ENCODE measurements around the gene SLC30A7. TPM values are rescaled to one million over a fixed set of nuclear protein-coding genes. Genes with fewer than 3 reads are reported as not detected.
"Not testable (repeated sequence)": the region's sequence is repeated elsewhere in the genome, so short reads cannot be mapped to it uniquely, and the experiment has no call there.

The SLC30A7 gene, protein sequence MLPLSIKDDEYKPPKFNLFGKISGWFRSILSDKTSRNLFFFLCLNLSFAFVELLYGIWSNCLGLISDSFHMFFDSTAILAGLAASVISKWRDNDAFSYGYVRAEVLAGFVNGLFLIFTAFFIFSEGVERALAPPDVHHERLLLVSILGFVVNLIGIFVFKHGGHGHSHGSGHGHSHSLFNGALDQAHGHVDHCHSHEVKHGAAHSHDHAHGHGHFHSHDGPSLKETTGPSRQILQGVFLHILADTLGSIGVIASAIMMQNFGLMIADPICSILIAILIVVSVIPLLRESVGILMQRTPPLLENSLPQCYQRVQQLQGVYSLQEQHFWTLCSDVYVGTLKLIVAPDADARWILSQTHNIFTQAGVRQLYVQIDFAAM
- 10 to 100 TPM; 32.6 to 34.6 TPM for total RNA-seq

DNA sequence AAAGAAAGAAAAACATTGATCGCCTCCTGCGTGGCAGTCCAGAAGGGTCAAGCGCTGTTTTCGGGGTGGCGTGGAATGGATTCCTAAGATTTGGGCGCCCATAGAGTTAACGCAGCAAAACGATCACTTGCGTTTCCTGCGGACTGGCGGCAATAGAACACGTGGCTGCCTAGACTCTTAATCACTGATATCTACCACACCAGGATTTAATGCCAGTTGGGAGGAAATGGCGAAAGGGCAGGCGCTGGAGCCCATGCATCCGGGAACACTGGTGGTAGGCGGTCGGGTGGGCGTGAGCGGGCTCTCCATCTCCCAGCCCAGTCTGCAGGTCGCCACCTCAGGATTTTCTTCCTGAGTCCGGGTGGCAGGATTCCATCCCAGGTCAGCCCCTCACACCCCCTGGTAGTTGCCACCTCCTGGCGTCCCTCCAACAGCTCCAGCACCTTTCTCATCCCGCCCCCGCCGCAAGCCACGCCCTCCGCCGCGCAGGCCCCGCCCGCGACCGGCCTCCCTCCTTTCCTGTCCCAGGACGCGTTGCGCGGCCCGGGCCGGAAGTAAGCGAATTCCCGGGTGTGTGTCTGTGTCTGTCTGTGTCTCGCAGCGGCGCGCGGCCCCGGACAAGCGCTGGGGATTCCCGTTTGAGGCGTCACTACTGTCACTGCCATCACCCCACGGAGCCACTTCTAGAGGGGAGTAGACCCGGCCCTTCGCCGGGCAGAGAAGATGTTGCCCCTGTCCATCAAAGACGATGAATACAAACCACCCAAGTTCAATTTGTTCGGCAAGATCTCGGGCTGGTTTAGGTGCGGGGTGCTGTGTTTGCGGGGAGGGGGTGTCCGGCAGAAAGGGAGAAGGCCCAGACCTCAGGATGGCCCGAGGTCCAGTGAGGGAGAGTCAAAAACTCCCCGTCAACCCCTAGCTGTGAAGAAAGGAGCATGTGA, at the start of gene SLC30A7:
SLC30A7 (plus strand) TSS at position 551 of the 941 bp plus-strand sequence; CDS start at position 724, 173 bp downstream.
- peak; percentile 83 for ATAC-seq (ENCODE audit: low read depth)
- peak; percentile 97 for DNase-seq
- Mint-ChIP-seq H3K4me3 (peak within 1 kb of the TSS; percentile 100), H3K4me1 (peaks cover 31% of the 10 kb centered on the region), H3K27me3 (no peaks in the 10 kb centered on the region), H3K9me3 (peaks cover 4% of the 10 kb centered on the region), H3K36me3 (peaks cover 20% of the 10 kb centered on the region), H3K27ac (peak within 1 kb of the TSS; percentile 99)
- POLR2A ChIA-PET = interaction anchor here (0.6 to 2.1 kb wide), 14 partner anchors 10 to 926 kb away, joined by 3 to 7 read pairs (median 4); partner anchors contain the start of genes RTCA and SLC35A3

DNA sequence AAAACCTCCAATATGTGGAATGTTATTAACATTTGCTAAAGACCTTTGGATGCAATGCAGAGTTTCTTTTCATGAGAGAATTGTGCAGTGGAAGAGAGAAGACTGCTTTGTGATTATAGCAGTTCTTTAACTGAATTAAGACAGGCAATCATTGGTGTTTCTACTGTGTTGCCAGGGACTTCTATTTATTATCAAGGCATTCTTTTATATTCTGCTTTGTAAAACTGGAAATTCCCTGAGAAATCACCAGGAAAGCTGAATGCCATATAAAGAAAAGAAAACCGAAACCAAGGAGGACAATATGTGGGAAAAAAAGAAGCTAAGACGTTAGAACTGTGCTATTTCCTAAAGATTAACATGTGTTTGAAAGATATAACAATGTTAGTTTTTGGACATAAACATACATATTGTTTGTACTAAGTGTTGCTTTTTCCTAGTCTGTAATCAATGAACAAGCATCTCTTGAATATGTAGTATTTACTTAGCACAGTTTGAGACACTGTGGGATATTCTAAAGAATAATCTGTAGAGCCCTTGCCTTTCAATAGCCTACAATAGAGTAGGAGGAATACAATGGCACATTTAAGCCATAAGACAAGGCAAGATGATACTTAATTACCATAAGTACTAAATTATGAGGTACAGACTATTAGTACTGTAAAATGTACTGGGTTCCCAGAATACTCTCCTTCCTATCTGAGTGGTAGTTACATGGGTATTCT, 48.4 kb upstream of the SLC30A7 start:
- H3K4me1 Mint-ChIP-seq = peaks cover 5% of the 10 kb centered on the region
- no peak overlapping the region for H3K27ac Mint-ChIP-seq
- H3K4me3 Mint-ChIP-seq = no peak overlapping the region
- DNase-seq (no peak), ATAC-seq (ENCODE audit: low read depth) (no peak)
- peaks cover 3% of the 10 kb centered on the region for H3K36me3 Mint-ChIP-seq
- peaks cover 3% of the 10 kb centered on the region for H3K9me3 Mint-ChIP-seq
- H3K27me3 Mint-ChIP-seq = peaks cover 20% of the 10 kb centered on the region
- POLR2A ChIA-PET = no interaction called here

DNA sequence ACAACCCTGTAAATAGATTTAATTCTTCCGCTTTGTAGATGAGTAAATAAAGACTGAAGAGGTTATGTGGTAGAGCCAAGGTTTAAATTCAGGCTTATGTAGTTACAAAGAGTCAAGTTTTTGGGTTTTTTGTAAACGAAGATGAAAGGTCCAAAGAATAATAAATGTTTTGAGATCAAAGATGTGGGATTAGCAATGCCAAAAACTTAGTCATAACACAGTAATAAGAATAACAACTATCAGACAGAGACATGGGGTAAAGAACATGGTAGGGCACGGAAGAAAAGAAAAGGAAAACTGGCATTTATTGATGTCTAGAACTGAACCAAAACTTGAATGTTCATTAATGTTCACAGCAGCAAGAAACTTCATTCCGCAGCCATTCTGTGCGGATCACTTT, 44.2 kb upstream of the SLC30A7 start:
- Mint-ChIP-seq H3K9me3 (peaks cover 2% of the 10 kb centered on the region), H3K36me3 (peaks cover 1% of the 10 kb centered on the region), H3K27ac (no peak overlapping the region), H3K4me1 (peaks cover 6% of the 10 kb centered on the region), H3K27me3 (peaks cover 16% of the 10 kb centered on the region), H3K4me3 (no peak overlapping the region)
- no peak for DNase-seq
- ATAC-seq (ENCODE audit: low read depth) = no peak
- POLR2A ChIA-PET = no interaction called here

DNA sequence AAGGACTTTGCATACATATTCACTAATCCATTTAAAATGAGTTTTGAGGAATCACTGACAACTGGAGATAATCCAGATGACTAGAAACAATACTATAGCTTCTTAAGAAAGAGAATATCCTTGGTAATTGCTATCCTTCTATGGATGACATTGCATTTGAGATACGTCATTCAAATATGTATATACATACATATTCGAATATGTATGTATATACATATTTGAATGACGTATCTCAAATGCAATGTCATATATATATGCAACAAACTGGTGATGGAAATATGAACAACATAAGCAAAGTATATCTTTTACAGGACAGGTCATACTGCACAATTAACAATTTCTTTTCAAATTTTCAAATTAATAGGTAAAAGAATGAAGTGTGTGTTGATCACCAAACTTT, 42.9 kb upstream of the SLC30A7 start:
- ATAC-seq (ENCODE audit: low read depth) (no peak), DNase-seq (no peak)
- no peak overlapping the region for H3K27ac Mint-ChIP-seq
- peaks cover 3% of the 10 kb centered on the region for H3K4me1 Mint-ChIP-seq
- H3K9me3 Mint-ChIP-seq = peaks cover 2% of the 10 kb centered on the region
- POLR2A ChIA-PET = no interaction called here
- H3K4me3 Mint-ChIP-seq = no peak overlapping the region
- H3K27me3 Mint-ChIP-seq = peaks cover 14% of the 10 kb centered on the region
- H3K36me3 Mint-ChIP-seq = peaks cover 1% of the 10 kb centered on the region

DNA sequence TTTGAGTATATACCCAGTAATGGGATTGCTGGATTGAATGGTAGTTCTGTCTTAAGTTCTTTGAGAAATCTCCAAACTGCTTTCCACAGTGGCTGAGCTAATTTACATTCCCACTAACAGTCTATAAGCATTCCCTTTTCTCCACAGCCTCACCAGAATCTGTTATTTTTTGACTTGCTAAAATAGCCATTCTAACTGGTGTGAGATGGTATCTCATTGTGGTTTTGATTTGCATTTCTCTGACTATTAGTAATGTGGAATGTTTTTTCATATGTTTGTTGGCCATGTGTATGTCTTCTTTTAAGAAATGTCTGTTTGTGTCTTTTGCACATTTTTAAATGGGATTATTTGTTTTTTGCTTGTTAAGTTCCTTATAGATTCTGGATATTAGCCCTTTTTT, 40.8 kb upstream of the SLC30A7 start:
- H3K9me3 Mint-ChIP-seq; H3K36me3 Mint-ChIP-seq; H3K27ac Mint-ChIP-seq; ATAC-seq (ENCODE audit: low read depth); H3K4me1 Mint-ChIP-seq; H3K4me3 Mint-ChIP-seq; POLR2A ChIA-PET; H3K27me3 Mint-ChIP-seq; DNase-seq: not testable (repeated sequence)

DNA sequence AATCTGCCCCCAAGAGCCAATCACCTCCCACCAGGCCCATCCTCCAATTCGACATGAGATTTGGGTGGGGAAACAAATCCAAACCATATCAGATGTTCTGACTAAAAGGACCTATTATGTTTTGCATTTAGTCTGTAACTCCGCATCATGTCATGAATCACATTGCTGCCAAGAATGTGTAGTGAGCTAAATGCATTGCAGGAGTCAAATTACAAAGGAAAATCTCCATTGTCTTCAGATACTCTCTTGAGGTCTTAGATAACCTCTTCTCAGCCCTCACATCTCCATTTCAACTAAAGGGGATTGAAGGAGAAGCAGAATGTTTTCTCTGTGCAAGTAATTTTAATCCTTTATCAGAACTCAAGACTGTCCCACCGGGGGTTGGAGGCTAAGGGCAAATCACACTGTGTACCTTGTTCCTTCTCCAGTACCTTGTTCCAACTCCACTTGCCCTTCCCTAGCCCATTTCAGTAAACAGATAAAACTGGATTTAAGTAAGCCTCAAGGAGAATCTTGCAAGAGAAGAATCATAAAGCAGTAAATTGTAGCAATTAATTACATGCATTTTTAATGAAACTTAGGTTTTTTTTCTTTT, 35.4 kb upstream of the SLC30A7 start:
- Mint-ChIP-seq H3K27ac (no peak overlapping the region), H3K36me3 (peaks cover 1% of the 10 kb centered on the region), H3K9me3 (no peaks in the 10 kb centered on the region), H3K27me3 (peaks cover 2% of the 10 kb centered on the region), H3K4me1 (no peaks in the 10 kb centered on the region), H3K4me3 (no peak overlapping the region)
- DNase-seq = no peak
- no peak for ATAC-seq (ENCODE audit: low read depth)
- POLR2A ChIA-PET = no interaction called here

DNA sequence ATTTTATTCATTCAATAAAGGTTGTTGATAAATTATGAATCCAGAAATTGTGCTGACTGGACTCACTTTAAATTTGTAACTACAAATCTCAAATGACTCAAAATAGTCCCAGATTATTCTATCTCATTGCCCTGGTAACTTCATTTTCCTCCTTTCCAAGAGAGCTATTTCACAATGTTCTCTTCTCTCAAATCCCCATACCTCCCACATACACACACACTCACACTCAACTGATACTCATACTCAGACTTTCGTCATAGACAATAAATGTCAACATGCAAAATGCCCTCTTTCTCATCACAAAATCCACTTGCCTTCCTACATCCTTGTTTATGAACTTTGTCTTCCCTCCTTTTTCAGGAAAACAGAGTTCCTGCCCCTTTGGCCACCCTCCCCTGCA, 34.5 kb upstream of the SLC30A7 start:
- Mint-ChIP-seq H3K36me3 (no peaks in the 10 kb centered on the region), H3K27me3 (no peaks in the 10 kb centered on the region), H3K27ac (no peak overlapping the region), H3K4me1 (no peaks in the 10 kb centered on the region), H3K4me3 (no peak overlapping the region), H3K9me3 (no peaks in the 10 kb centered on the region)
- ATAC-seq (ENCODE audit: low read depth) (no peak), DNase-seq (no peak)
- POLR2A ChIA-PET = no interaction called here

DNA sequence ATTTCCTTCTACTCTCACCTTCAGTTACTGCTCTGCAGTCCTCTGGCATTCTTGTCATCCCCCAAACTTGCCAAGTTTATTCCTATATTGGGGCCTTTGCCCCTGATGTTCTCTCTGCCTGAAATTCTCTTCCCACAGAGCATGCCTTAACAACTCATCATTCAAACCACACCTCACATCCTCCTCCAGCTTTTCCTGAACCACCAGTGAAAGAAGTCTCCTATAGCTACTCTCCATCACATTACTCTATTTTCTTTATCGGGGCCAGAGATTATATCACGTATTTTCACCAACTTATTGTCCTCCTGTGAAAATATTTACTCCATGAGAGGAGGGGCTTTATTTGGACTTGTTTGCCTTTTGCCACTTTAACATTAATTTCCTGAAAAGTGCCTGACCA, 33.3 kb upstream of the SLC30A7 start:
- DNase-seq = no peak
- Mint-ChIP-seq H3K9me3 (no peaks in the 10 kb centered on the region), H3K27ac (no peak overlapping the region), H3K27me3 (no peaks in the 10 kb centered on the region), H3K36me3 (no peaks in the 10 kb centered on the region), H3K4me1 (no peaks in the 10 kb centered on the region), H3K4me3 (no peak overlapping the region)
- POLR2A ChIA-PET = no interaction called here
- ATAC-seq (ENCODE audit: low read depth) = no peak

DNA sequence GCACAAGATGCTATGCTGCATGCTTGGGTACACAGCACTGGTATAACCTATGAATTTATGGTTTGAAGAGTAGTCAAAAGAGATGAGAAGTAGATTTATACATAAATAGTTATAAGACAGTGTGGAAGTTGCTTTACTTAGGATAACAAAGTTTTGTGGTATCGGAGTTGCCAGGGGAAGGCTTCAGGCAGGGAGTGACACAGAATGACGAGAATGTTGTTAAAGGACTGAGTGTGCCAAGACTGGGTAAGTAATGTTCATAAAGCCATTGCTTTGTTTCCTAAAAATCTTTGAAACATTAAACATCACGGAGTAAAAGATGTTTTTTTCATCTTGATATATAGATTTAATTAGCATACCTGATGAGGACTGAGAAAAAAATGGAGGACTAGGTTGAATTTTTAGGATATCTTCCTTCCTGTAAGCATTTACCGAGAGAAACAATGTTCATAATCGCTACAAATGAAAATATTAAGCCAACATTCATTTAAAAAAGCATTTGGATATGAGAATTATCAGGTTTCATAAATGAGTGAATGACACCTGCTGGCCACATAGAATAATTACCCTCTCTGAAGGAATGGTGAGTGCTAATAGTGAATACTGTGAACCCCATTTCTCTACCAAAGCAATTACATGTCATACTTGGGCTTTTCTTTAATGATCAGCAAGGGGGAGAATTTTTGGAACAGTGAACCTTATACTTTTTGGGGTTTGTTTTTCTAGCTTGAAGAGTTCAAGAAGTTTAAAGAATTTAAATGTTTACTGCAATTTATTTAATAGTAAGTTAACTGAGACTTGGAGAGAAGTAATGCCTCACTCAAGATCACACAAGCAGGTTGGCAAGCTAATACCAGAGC, 29.6 kb upstream of the SLC30A7 start:
- ATAC-seq (ENCODE audit: low read depth) (peak; percentile 50), DNase-seq (no peak)
- POLR2A ChIA-PET = no interaction called here
- Mint-ChIP-seq H3K27me3 (no peaks in the 10 kb centered on the region), H3K4me3 (no peak overlapping the region), H3K36me3 (no peaks in the 10 kb centered on the region), H3K27ac (no peak overlapping the region), H3K9me3 (no peaks in the 10 kb centered on the region), H3K4me1 (peaks cover 3% of the 10 kb centered on the region)

DNA sequence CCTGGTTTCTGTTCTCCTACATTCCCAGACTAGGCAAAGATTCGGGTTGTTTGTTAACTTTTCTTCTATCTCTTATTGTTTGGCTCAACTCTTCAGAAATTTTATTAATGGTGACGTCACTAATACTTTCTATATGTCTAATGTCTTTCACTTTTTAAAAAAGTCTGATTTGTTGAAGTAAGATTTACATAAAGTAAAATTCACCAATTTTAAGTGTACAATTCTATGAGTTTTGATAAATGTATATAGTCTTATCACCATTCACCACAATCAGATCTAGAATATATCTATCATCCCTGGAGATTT, 29.0 kb upstream of the SLC30A7 start:
- ATAC-seq (ENCODE audit: low read depth) = no peak
- Mint-ChIP-seq H3K4me1 (peaks cover 3% of the 10 kb centered on the region), H3K36me3 (no peaks in the 10 kb centered on the region), H3K27ac (no peak overlapping the region), H3K27me3 (no peaks in the 10 kb centered on the region), H3K9me3 (no peaks in the 10 kb centered on the region), H3K4me3 (no peak overlapping the region)
- POLR2A ChIA-PET = no interaction called here
- no peak for DNase-seq

DNA sequence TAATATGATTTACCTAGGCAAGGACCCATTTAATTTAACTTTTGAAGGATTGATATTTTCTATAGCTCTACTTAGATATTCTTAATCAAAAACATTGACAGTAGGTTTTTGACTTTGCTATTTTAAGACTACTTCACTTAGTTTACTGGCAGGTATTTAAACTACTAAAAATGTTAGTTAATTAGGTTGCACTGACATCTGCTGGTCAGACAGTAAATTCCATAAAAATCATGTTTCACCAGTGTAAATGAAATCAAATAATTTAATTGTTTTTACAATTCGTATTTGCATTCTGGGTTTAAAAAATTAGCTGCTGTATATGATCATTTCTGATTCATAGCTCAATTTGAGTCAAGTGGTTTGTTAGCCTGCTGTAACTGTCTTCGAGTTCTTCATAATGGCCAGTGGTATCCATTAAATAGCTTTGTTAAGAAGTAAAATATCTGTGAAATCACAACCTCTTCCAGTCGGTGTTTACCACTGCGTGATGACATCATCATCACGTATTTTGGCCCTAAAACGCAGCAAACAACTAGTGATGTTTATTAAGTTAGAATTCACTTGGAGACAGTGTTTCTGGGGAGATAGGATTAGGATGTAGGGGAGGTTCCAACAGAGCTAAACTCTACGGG, 27.4 kb upstream of the SLC30A7 start:
- no peak for DNase-seq
- ATAC-seq (ENCODE audit: low read depth) = no peak
- POLR2A ChIA-PET = no interaction called here
- peaks cover 3% of the 10 kb centered on the region for H3K4me1 Mint-ChIP-seq
- H3K36me3 Mint-ChIP-seq = no peaks in the 10 kb centered on the region
- H3K27ac Mint-ChIP-seq = no peak overlapping the region
- H3K4me3 Mint-ChIP-seq = no peak overlapping the region
- H3K9me3 Mint-ChIP-seq = no peaks in the 10 kb centered on the region
- no peaks in the 10 kb centered on the region for H3K27me3 Mint-ChIP-seq

DNA sequence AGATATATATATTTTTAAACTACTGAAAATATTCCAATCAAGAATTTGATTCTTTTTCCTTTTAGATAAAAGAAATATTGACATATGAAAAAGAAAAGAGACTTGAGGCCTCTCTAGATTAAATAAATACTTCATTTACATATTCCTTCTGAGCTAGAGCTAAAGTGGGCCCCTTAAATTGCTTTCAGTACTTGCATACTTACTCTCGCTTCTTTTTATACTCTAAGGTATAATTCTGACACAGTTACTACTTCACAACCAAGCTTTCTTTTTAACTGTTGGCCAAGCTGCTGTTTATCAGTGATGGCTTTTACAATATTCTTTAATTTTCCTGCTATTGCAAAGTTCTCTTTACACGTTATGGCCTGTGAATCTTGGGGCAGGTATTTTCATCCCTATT, 25.9 kb upstream of the SLC30A7 start:
- ATAC-seq (ENCODE audit: low read depth) = no peak
- H3K9me3 Mint-ChIP-seq = no peaks in the 10 kb centered on the region
- POLR2A ChIA-PET = no interaction called here
- H3K27ac Mint-ChIP-seq = no peak overlapping the region
- H3K4me3 Mint-ChIP-seq = no peak overlapping the region
- no peak for DNase-seq
- H3K27me3 Mint-ChIP-seq = no peaks in the 10 kb centered on the region
- H3K36me3 Mint-ChIP-seq = no peaks in the 10 kb centered on the region
- H3K4me1 Mint-ChIP-seq = peaks cover 3% of the 10 kb centered on the region
